Body of pancreas (tissue), 4 donors: ENCODE results near the gene CALML3.

ENCODE experiments used
- CTCF ChIP-seq, 7 experiments: fragments of 450-650 bp in 4 of 7; fragments of 200-600 bp in 3 of 7; sonication (generic) in 3 of 7; IDR thresholded peaks; one replicate each; pipeline ENCODE4 v1.5.1; 2016 to 2019; ENCODE audit warnings: antibody characterized with exemption in 7 of 7
- POLR2A ChIP-seq, 3 donors: fragments of 450-650 bp; IDR thresholded peaks; one replicate each; pipeline ENCODE4 v1.6.1; 2016; ENCODE audit warnings: antibody characterized with exemption in 3 of 3, mild to moderate bottlenecking in 2 of 3

- TF ChIP-seq POLR2A (IDR thresholded peaks at IDR 0.05), result no peak
- TF ChIP-seq CTCF (IDR thresholded peaks at IDR 0.05), result no peak
Observed at GRCh38 chr10:5545426-5545777, 20.6 kb downstream of the CALML3 start.
